ENCODE measurements around the gene TGFBI.
A peak's percentile ranks its signal among the peaks of the same experiment; 100 is the strongest.

The TGFBI gene

GRCh38 chr5:136030252-136030651, 1.5 kb downstream of the TGFBI start:
- H3K27me3 ChIP-seq (replicated peaks): no peaks in the 10 kb centered on the region
- TF ChIP-seq CTCF (IDR thresholded peaks at IDR 0.05; ENCODE audit: low read depth, low read length, missing control alignments): no peak
- no peak overlapping the region for H3K27ac ChIP-seq
- in situ Hi-C loops (cut with HindIII; ENCODE audit: low pct_ligation_motif_present, low sequenced_read_pairs): no loop called here
- peak overlapping the region; percentile 82 for H3K4me3 ChIP-seq (ENCODE audit: low read depth, low read length)
- no peak for DNase-seq
- H3K36me3 ChIP-seq (replicated peaks): peaks cover 24% of the 10 kb centered on the region

- Histone ChIP-seq H3K4me3 (ENCODE audit: low read depth, low read length) (peak overlapping the region; percentile 82), H3K27ac (peak overlapping the region; percentile 11), H3K36me3 (replicated peaks) (peaks cover 29% of the 10 kb centered on the region), H3K27me3 (replicated peaks) (no peaks in the 10 kb centered on the region)
- TF ChIP-seq CTCF (IDR thresholded peaks at IDR 0.05; ENCODE audit: low read depth, low read length, missing control alignments): no peak
- in situ Hi-C loops (cut with HindIII; ENCODE audit: low pct_ligation_motif_present, low sequenced_read_pairs): no loop called here
- DNase-seq: no peak
These were observed 2.3 kb downstream of the TGFBI start for GRCh38 chr5:136030956-136031611.

- in situ Hi-C loops (cut with HindIII; ENCODE audit: low pct_ligation_motif_present, low sequenced_read_pairs): no loop called here
- H3K4me3 ChIP-seq (ENCODE audit: low read depth, low read length): peak overlapping the region; percentile 82
- DNase-seq: no peak
- peaks cover 34% of the 10 kb centered on the region for H3K36me3 ChIP-seq (replicated peaks)
- H3K27ac ChIP-seq: peak overlapping the region; percentile 11
- no peak for TF ChIP-seq CTCF (IDR thresholded peaks at IDR 0.05; ENCODE audit: low read depth, low read length, missing control alignments)
- H3K27me3 ChIP-seq (replicated peaks): no peaks in the 10 kb centered on the region
These were observed 2.9 kb downstream of the TGFBI start for GRCh38 chr5:136031711-136032110.

GRCh38 chr5:136032564-136032963, 3.8 kb downstream of the TGFBI start:
- in situ Hi-C loops (cut with HindIII; ENCODE audit: low pct_ligation_motif_present, low sequenced_read_pairs): no loop called here
- Histone ChIP-seq H3K36me3 (replicated peaks) (peaks cover 40% of the 10 kb centered on the region), H3K4me3 (ENCODE audit: low read depth, low read length) (no peak overlapping the region), H3K27ac (peak overlapping the region; percentile 11), H3K27me3 (replicated peaks) (no peaks in the 10 kb centered on the region)
- TF ChIP-seq CTCF (IDR thresholded peaks at IDR 0.05; ENCODE audit: low read depth, low read length, missing control alignments): no peak
- DNase-seq: peak; percentile 65

- no peak for TF ChIP-seq CTCF (IDR thresholded peaks at IDR 0.05; ENCODE audit: low read depth, low read length, missing control alignments)
- Histone ChIP-seq H3K27me3 (replicated peaks) (no peaks in the 10 kb centered on the region), H3K27ac (no peak overlapping the region), H3K4me3 (ENCODE audit: low read depth, low read length) (no peak overlapping the region), H3K36me3 (replicated peaks) (peaks cover 46% of the 10 kb centered on the region)
- DNase-seq: no peak
- in situ Hi-C loops (cut with HindIII; ENCODE audit: low pct_ligation_motif_present, low sequenced_read_pairs): no loop called here
These were observed 4.4 kb downstream of the TGFBI start for GRCh38 chr5:136033234-136033633.

- H3K27ac ChIP-seq: no peak overlapping the region
- no peaks in the 10 kb centered on the region for H3K27me3 ChIP-seq (replicated peaks)
- in situ Hi-C loops (cut with HindIII; ENCODE audit: low pct_ligation_motif_present, low sequenced_read_pairs): no loop called here
- DNase-seq: no peak
- H3K36me3 ChIP-seq (replicated peaks): peaks cover 50% of the 10 kb centered on the region
- no peak overlapping the region for H3K4me3 ChIP-seq (ENCODE audit: low read depth, low read length)
- TF ChIP-seq CTCF (IDR thresholded peaks at IDR 0.05; ENCODE audit: low read depth, low read length, missing control alignments): no peak
These were observed 5.1 kb downstream of the TGFBI start for GRCh38 chr5:136033848-136034247.
